NCI-H2227 treated with DMSO at 0.1 percent for 48 hours (cell line): ENCODE data around the gene FBXO28.
"Not testable (repeated sequence)": the region's sequence is repeated elsewhere in the genome, so short reads cannot be mapped to it uniquely, and the experiment has no call there.

ENCODE experiments used
- DNase-seq: peaks from one replicate; lab custom pipeline; 2025; lab: John Stamatoyannopoulos, UW

FBXO28 gene

GRCh38 chr1:224113918-224114786 lies at the start of gene FBXO28:
Gene FBXO28 (plus strand): TSS chr1:224114111. CDS start chr1:224114130, 19 bp downstream.
- DNase-seq = peak; percentile 94

- no peak for DNase-seq
Measured at GRCh38 chr1:224064150-224064549, 49.8 kb upstream of the FBXO28 start.

GRCh38 chr1:224065455-224065854 lies 48.5 kb upstream of the FBXO28 start:
- no peak for DNase-seq

GRCh38 chr1:224067207-224067606 lies 46.7 kb upstream of the FBXO28 start:
- no peak for DNase-seq

- peak; percentile 81 for DNase-seq
Measured at GRCh38 chr1:224067621-224068457, 46.1 kb upstream of the FBXO28 start.

GRCh38 chr1:224068458-224069072 lies 45.3 kb upstream of the FBXO28 start:
- DNase-seq = no peak

- DNase-seq = no peak
Measured at GRCh38 chr1:224069138-224069537, 44.8 kb upstream of the FBXO28 start.

GRCh38 chr1:224070521-224070920 lies 43.4 kb upstream of the FBXO28 start:
- DNase-seq = no peak

GRCh38 chr1:224076407-224076806 lies 37.5 kb upstream of the FBXO28 start:
- DNase-seq = no peak

GRCh38 chr1:224079644-224080043 lies 34.3 kb upstream of the FBXO28 start:
- not testable (repeated sequence) for DNase-seq

- DNase-seq = no peak
Measured at GRCh38 chr1:224080115-224080774, 33.7 kb upstream of the FBXO28 start.

- no peak for DNase-seq
Measured at GRCh38 chr1:224081604-224082003, 32.3 kb upstream of the FBXO28 start.

GRCh38 chr1:224082146-224082545 lies 31.8 kb upstream of the FBXO28 start:
- DNase-seq = no peak

- no peak for DNase-seq
Measured at GRCh38 chr1:224084867-224085266, 29.0 kb upstream of the FBXO28 start.

- DNase-seq = no peak
Measured at GRCh38 chr1:224085421-224086108, 28.3 kb upstream of the FBXO28 start.

- peak; percentile 12 for DNase-seq
Measured at GRCh38 chr1:224087286-224087794, 26.6 kb upstream of the FBXO28 start.

- no peak for DNase-seq
Measured at GRCh38 chr1:224089583-224089982, 24.3 kb upstream of the FBXO28 start.

GRCh38 chr1:224090116-224090515 lies 23.8 kb upstream of the FBXO28 start:
- no peak for DNase-seq

- no peak for DNase-seq
Measured at GRCh38 chr1:224092111-224092510, 21.8 kb upstream of the FBXO28 start.

- DNase-seq = no peak
Measured at GRCh38 chr1:224092601-224093000, 21.3 kb upstream of the FBXO28 start.

GRCh38 chr1:224095339-224095738 lies 18.6 kb upstream of the FBXO28 start:
- no peak for DNase-seq
